ENCODE data around the gene ROR2.
"Not testable (repeated sequence)": the region's sequence is repeated elsewhere in the genome, so short reads cannot be mapped to it uniquely, and the experiment has no call there.

Gene ROR2

GRCh38 chr9:91913096-91913495 lies 36.9 kb downstream of the ROR2 start:
- no peak overlapping the region for H3K4me3 ChIP-seq (ENCODE audit: low read length)
- H3K23ac ChIP-seq (ENCODE audit: low read length), result no peak overlapping the region
- peaks cover 3% of the 10 kb centered on the region for H3K36me3 ChIP-seq (ENCODE audit: control insufficient read depth, insufficient read depth, low read length)
- H3K56ac ChIP-seq (ENCODE audit: low read length), result no peak overlapping the region
- no peak overlapping the region for H2BK5ac ChIP-seq (ENCODE audit: low read length)
- no peak overlapping the region for H4K5ac ChIP-seq (ENCODE audit: low read length)
- WGBS (ENCODE audit: extremely low coverage, insufficient coverage, low lambda C conversion rate), result no CpG with 5 or more reads among the region's 2 CpGs
- H2BK120ac ChIP-seq (ENCODE audit: low read depth, low read length), result no peak overlapping the region
- H3K79me1 ChIP-seq (ENCODE audit: low read length), result peaks cover 28% of the 10 kb centered on the region
- H3K18ac ChIP-seq (ENCODE audit: low read length), result no peak overlapping the region
- no peak overlapping the region for H2BK15ac ChIP-seq (replicated peaks; ENCODE audit: low read depth)
- no peak overlapping the region for H3K4ac ChIP-seq (ENCODE audit: low read depth, low read length)
- H3K79me2 ChIP-seq (ENCODE audit: control insufficient read depth, insufficient read depth, low read length), result peaks cover 43% of the 10 kb centered on the region
- no peak overlapping the region for H3K27ac ChIP-seq (ENCODE audit: low read depth, low read length)
- DNase-seq, result no peak
- H3K4me2 ChIP-seq (ENCODE audit: low read length), result no peak overlapping the region
- H3K9ac ChIP-seq (ENCODE audit: low read length), result no peak overlapping the region
- no peaks in the 10 kb centered on the region for H3K27me3 ChIP-seq (ENCODE audit: insufficient read depth, low read length, poor library complexity)
- no peak overlapping the region for H2AK5ac ChIP-seq (ENCODE audit: low read length)
- H3K4me1 ChIP-seq (ENCODE audit: control insufficient read depth, low read depth, low read length), result peaks cover 11% of the 10 kb centered on the region
- H4K8ac ChIP-seq (ENCODE audit: low read depth, low read length), result no peak overlapping the region

- no CpG with 5 or more reads among the region's 2 CpGs for WGBS (ENCODE audit: extremely low coverage, insufficient coverage, low lambda C conversion rate)
- no peak overlapping the region for H3K18ac ChIP-seq (ENCODE audit: low read length)
- no peak for DNase-seq
- no peaks in the 10 kb centered on the region for H3K27me3 ChIP-seq (ENCODE audit: insufficient read depth, low read length, poor library complexity)
- no peak overlapping the region for H2BK5ac ChIP-seq (ENCODE audit: low read length)
- no peak overlapping the region for H3K4ac ChIP-seq (ENCODE audit: low read depth, low read length)
- peaks cover 22% of the 10 kb centered on the region for H3K79me1 ChIP-seq (ENCODE audit: low read length)
- peaks cover 3% of the 10 kb centered on the region for H3K36me3 ChIP-seq (ENCODE audit: control insufficient read depth, insufficient read depth, low read length)
- no peak overlapping the region for H2AK5ac ChIP-seq (ENCODE audit: low read length)
- H3K27ac ChIP-seq (ENCODE audit: low read depth, low read length), result no peak overlapping the region
- H3K9ac ChIP-seq (ENCODE audit: low read length), result no peak overlapping the region
- peaks cover 10% of the 10 kb centered on the region for H3K4me1 ChIP-seq (ENCODE audit: control insufficient read depth, low read depth, low read length)
- H3K4me2 ChIP-seq (ENCODE audit: low read length), result no peak overlapping the region
- no peak overlapping the region for H4K8ac ChIP-seq (ENCODE audit: low read depth, low read length)
- no peak overlapping the region for H2BK120ac ChIP-seq (ENCODE audit: low read depth, low read length)
- H3K56ac ChIP-seq (ENCODE audit: low read length), result no peak overlapping the region
- H3K23ac ChIP-seq (ENCODE audit: low read length), result no peak overlapping the region
- H4K5ac ChIP-seq (ENCODE audit: low read length), result no peak overlapping the region
- peaks cover 33% of the 10 kb centered on the region for H3K79me2 ChIP-seq (ENCODE audit: control insufficient read depth, insufficient read depth, low read length)
- H2BK15ac ChIP-seq (replicated peaks; ENCODE audit: low read depth), result no peak overlapping the region
- no peak overlapping the region for H3K4me3 ChIP-seq (ENCODE audit: low read length)
Measured at GRCh38 chr9:91911657-91912056, 38.4 kb downstream of the ROR2 start.

- Histone ChIP-seq H3K79me2 (ENCODE audit: control insufficient read depth, insufficient read depth, low read length) (peaks cover 45% of the 10 kb centered on the region), H3K18ac (ENCODE audit: low read length) (peak overlapping the region; percentile 10), H3K27ac (ENCODE audit: low read depth, low read length) (peak overlapping the region; percentile 3), H2BK5ac (ENCODE audit: low read length) (peak overlapping the region; percentile 3), H3K79me1 (ENCODE audit: low read length) (peaks cover 22% of the 10 kb centered on the region), H3K4me1 (ENCODE audit: control insufficient read depth, low read depth, low read length) (peaks cover 27% of the 10 kb centered on the region)
- H3K36me3 ChIP-seq (ENCODE audit: control insufficient read depth, insufficient read depth, low read length); H4K5ac ChIP-seq (ENCODE audit: low read length); H2BK15ac ChIP-seq (replicated peaks; ENCODE audit: low read depth); H4K8ac ChIP-seq (ENCODE audit: low read depth, low read length); DNase-seq; H2BK120ac ChIP-seq (ENCODE audit: low read depth, low read length); H3K56ac ChIP-seq (ENCODE audit: low read length); H3K4ac ChIP-seq (ENCODE audit: low read depth, low read length); H3K4me2 ChIP-seq (ENCODE audit: low read length); H3K27me3 ChIP-seq (ENCODE audit: insufficient read depth, low read length, poor library complexity); H3K9ac ChIP-seq (ENCODE audit: low read length); H3K4me3 ChIP-seq (ENCODE audit: low read length); H3K23ac ChIP-seq (ENCODE audit: low read length); H2AK5ac ChIP-seq (ENCODE audit: low read length): not testable (repeated sequence)
- no CpG with 5 or more reads among the region's 3 CpGs for WGBS (ENCODE audit: extremely low coverage, insufficient coverage, low lambda C conversion rate)
Measured at GRCh38 chr9:91909256-91909655, 40.8 kb downstream of the ROR2 start.

GRCh38 chr9:91908746-91909145 lies 41.3 kb downstream of the ROR2 start:
- H3K56ac ChIP-seq (ENCODE audit: low read length), result peak overlapping the region; percentile 45
- no CpG with 5 or more reads among the region's 4 CpGs for WGBS (ENCODE audit: extremely low coverage, insufficient coverage, low lambda C conversion rate)
- no peak overlapping the region for H3K4ac ChIP-seq (ENCODE audit: low read depth, low read length)
- peaks cover 20% of the 10 kb centered on the region for H3K79me1 ChIP-seq (ENCODE audit: low read length)
- no peaks in the 10 kb centered on the region for H3K27me3 ChIP-seq (ENCODE audit: insufficient read depth, low read length, poor library complexity)
- H3K27ac ChIP-seq (ENCODE audit: low read depth, low read length), result peak overlapping the region; percentile 3
- no peak overlapping the region for H4K5ac ChIP-seq (ENCODE audit: low read length)
- peak overlapping the region; percentile 3 for H2BK5ac ChIP-seq (ENCODE audit: low read length)
- H3K4me2 ChIP-seq (ENCODE audit: low read length), result no peak overlapping the region
- peak overlapping the region; percentile 28 for H3K9ac ChIP-seq (ENCODE audit: low read length)
- no peak overlapping the region for H3K4me3 ChIP-seq (ENCODE audit: low read length)
- H3K4me1 ChIP-seq (ENCODE audit: control insufficient read depth, low read depth, low read length), result peaks cover 29% of the 10 kb centered on the region
- no peak overlapping the region for H4K8ac ChIP-seq (ENCODE audit: low read depth, low read length)
- no peak overlapping the region for H3K23ac ChIP-seq (ENCODE audit: low read length)
- no peak overlapping the region for H2BK120ac ChIP-seq (ENCODE audit: low read depth, low read length)
- no peak overlapping the region for H2BK15ac ChIP-seq (replicated peaks; ENCODE audit: low read depth)
- peak overlapping the region; percentile 10 for H3K18ac ChIP-seq (ENCODE audit: low read length)
- no peak overlapping the region for H2AK5ac ChIP-seq (ENCODE audit: low read length)
- peaks cover 44% of the 10 kb centered on the region for H3K79me2 ChIP-seq (ENCODE audit: control insufficient read depth, insufficient read depth, low read length)
- no peaks in the 10 kb centered on the region for H3K36me3 ChIP-seq (ENCODE audit: control insufficient read depth, insufficient read depth, low read length)
- no peak for DNase-seq

- H3K36me3 ChIP-seq (ENCODE audit: control insufficient read depth, insufficient read depth, low read length), result no peaks in the 10 kb centered on the region
- peaks cover 41% of the 10 kb centered on the region for H3K79me2 ChIP-seq (ENCODE audit: control insufficient read depth, insufficient read depth, low read length)
- no peak overlapping the region for H3K18ac ChIP-seq (ENCODE audit: low read length)
- no peaks in the 10 kb centered on the region for H3K27me3 ChIP-seq (ENCODE audit: insufficient read depth, low read length, poor library complexity)
- H4K8ac ChIP-seq (ENCODE audit: low read depth, low read length), result no peak overlapping the region
- no peak overlapping the region for H3K9ac ChIP-seq (ENCODE audit: low read length)
- DNase-seq, result peak; percentile 88
- no peak overlapping the region for H2BK120ac ChIP-seq (ENCODE audit: low read depth, low read length)
- H2BK5ac ChIP-seq (ENCODE audit: low read length), result no peak overlapping the region
- H2AK5ac ChIP-seq (ENCODE audit: low read length), result no peak overlapping the region
- H3K4me3 ChIP-seq (ENCODE audit: low read length), result no peak overlapping the region
- no peak overlapping the region for H3K27ac ChIP-seq (ENCODE audit: low read depth, low read length)
- H3K4me1 ChIP-seq (ENCODE audit: control insufficient read depth, low read depth, low read length), result peaks cover 29% of the 10 kb centered on the region
- H2BK15ac ChIP-seq (replicated peaks; ENCODE audit: low read depth), result no peak overlapping the region
- no peak overlapping the region for H4K5ac ChIP-seq (ENCODE audit: low read length)
- no peak overlapping the region for H3K4me2 ChIP-seq (ENCODE audit: low read length)
- WGBS (ENCODE audit: extremely low coverage, insufficient coverage, low lambda C conversion rate), result no CpG with 5 or more reads among the region's 2 CpGs
- H3K56ac ChIP-seq (ENCODE audit: low read length), result no peak overlapping the region
- no peak overlapping the region for H3K4ac ChIP-seq (ENCODE audit: low read depth, low read length)
- peaks cover 16% of the 10 kb centered on the region for H3K79me1 ChIP-seq (ENCODE audit: low read length)
- H3K23ac ChIP-seq (ENCODE audit: low read length), result no peak overlapping the region
Measured at GRCh38 chr9:91908293-91908623, 41.8 kb downstream of the ROR2 start.

Measured in mesendoderm (in vitro differentiated cells).